Right cardiac atrium (tissue), 5 donors: ENCODE results near the gene PAK5. TPM values are rescaled to one million over a fixed set of nuclear protein-coding genes. Genes with fewer than 3 reads are reported as not detected.

Experiments
- ATAC-seq, 2 donors: fragments of 200-7000 bp; cut with Tn5 transposase; one replicate each; pipeline versions ENCODE4 v1.8.0 to v1.9.1; 2020; ENCODE audit warnings: moderate library complexity in 2 of 2, mild to moderate bottlenecking in 1 of 2
- DNase-seq, 3 donors: peaks; one replicate each; pipeline ENCODE4 v3.0.0-alpha.2; 2020
- H3K27ac ChIP-seq: one replicate; pipeline ENCODE4 v1.5.1; 2013; ENCODE audit warnings: mild to moderate bottlenecking, low read length, control low read depth, moderate library complexity
- H3K27me3 ChIP-seq: one replicate; pipeline ENCODE4 v1.6.1; 2013; ENCODE audit not compliant: control insufficient read depth, insufficient read depth
- H3K4me1 ChIP-seq: one replicate; pipeline ENCODE4 v1.6.1; 2013; ENCODE audit warnings: low read length; ENCODE audit not compliant: control insufficient read depth, insufficient read depth
- H3K4me3 ChIP-seq: one replicate; pipeline ENCODE4 v1.5.1; 2013; ENCODE audit warnings: low read length, control low read depth
- H3K9me3 ChIP-seq: one replicate; pipeline ENCODE4 v1.6.1; 2013; ENCODE audit warnings: low read length; ENCODE audit not compliant: control insufficient read depth
- WGBS: extraction: QIAGEN DNeasy Blood & Tissue Kit; methylation state at CpG from one replicate; pipeline ENCODE4 v1.1.7; 2013; 5-methylcytosine and 5-hydroxymethylcytosine counted together
- intact Hi-C, 4 donors: fragments of 100-400 bp; cut with DNase I; formaldehyde crosslinking; loops; one replicate each; pipeline versions ENCODE4 v1.11.0 to v1.14.0; 2022 to 2023
- polyA plus RNA-seq: library from polyadenylated mRNA; stranded (reverse); fragments of 200-250 nt; gene quantifications from one replicate; pipeline ENCODE4 v1.2.3, GENCODE V29; 2013
- total RNA-seq, 4 donors: library from RNA; stranded (reverse); fragmentation: NEBNext Ultra II Directional; extraction: Animal tissue kit (Norgen Biotek cat#: 25700); gene quantifications; one replicate each; pipeline ENCODE4 v1.2.1, GENCODE V29; 2021
- donor health status: healthy with polysubstance abuse.
- donor health status: DM: no; HTN: yes; CAD: no.
- donor health status: DM: no; HTN: no; CAD: no.
- donor health status: DM: no; HTN: yes; CAD: no; lungs with severe emphysema.
- donor health status: DM: yes; HTN: yes; CAD: no.

The PAK5 gene
- total and polyA plus RNA-seq, 5 donors, result 0.06 to 0.09 (median 0.07) TPM; not detected in 2

DNA sequence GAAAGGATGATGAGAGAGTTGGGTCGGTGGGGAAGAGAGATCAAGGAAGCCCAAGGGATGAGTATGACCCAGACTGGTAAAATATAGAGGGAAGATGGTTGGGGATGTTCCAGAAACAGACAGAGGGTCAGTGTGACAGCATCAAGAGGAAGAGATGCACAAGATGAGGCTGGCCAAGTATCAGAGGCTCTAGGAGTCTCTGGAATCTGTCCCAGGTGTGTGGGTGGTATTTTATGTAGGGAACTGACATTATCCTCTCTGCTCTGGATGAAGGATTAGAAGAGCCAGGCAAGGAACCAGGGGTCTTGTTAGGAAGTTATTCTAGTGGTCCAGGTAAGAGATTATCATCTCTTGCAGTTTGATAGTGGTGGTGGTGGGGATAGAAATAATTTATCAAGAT lies 3.6 kb downstream of the PAK5 start:
- WGBS, result 65% methylated on average over 1 of the region's 1 CpG
- Histone ChIP-seq H3K4me3 (no peak overlapping the region), H3K27me3 (no peaks in the 10 kb centered on the region), H3K9me3 (no peaks in the 10 kb centered on the region), H3K4me1 (no peaks in the 10 kb centered on the region), H3K27ac (no peak overlapping the region)
- ATAC-seq, result no peak
- no peak for DNase-seq
- intact Hi-C loops, result no loop called here

DNA sequence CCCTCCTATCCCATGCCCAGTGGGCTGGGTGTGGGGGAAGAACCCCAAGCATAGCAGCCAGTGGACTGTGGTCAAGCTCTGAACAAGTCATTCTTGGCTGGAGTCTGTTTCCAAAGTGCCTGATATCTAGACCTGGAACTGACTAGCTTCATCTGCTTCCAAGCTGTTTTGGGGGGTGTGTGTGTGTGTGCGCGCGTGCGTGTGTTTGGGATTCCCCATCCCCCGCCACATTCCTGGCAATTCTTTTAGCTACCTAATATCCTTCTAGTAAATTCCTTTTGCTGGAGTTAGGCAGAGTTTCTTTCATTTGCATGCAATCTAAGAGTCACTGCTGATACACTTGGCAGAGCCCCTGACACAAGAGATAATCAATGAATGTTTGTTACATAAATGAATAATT lies 7.8 kb downstream of the PAK5 start:
- ATAC-seq (no peak), DNase-seq (no peak)
- 74% methylated on average over 5 of the region's 5 CpGs for WGBS
- Histone ChIP-seq H3K4me1 (no peaks in the 10 kb centered on the region), H3K27me3 (no peaks in the 10 kb centered on the region), H3K9me3 (no peaks in the 10 kb centered on the region), H3K4me3 (no peak overlapping the region), H3K27ac (no peak overlapping the region)
- intact Hi-C loops, result no loop called here

DNA sequence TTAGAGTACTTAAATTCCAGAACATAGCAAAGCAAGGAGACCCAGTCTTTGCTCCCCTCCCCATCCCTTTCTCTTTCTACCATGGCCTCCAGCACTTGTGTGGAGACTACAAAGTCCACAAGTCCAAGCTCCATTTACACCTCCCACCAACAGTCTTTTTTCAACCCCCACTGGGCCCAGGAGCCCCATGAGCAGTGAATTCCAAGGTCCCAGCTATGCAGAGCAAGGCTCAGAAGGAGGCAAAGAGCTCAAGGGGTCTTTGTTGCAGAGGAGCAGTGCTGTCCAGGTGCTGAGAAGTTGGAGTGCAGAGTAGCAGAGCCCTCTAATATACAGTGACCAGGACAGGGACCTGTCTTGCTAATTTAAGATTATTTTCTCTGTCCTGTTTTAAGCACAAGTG lies 9.0 kb downstream of the PAK5 start:
- no peak for DNase-seq
- no peak for ATAC-seq
- no peaks in the 10 kb centered on the region for H3K27me3 ChIP-seq
- no peak overlapping the region for H3K27ac ChIP-seq
- intact Hi-C loops, result no loop called here
- H3K4me1 ChIP-seq, result no peaks in the 10 kb centered on the region
- H3K9me3 ChIP-seq, result no peaks in the 10 kb centered on the region
- no peak overlapping the region for H3K4me3 ChIP-seq

DNA sequence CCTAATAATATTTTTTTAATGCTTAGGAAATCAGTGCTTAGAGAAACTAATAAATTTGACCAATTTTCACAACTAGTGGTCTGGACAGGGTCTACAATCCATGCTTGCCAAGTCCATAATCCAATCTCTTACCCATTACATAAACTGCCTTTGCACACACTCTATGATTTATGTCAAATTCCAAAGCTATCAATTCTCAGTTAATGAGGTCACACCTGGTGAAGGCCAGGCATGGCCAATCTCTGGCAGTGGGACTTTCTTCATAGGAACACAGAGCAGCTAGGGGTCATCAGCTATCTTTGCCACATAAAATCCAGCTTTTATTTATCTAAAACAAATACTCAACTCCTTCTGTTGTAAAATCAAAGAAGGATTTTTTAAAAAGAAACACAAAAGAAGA lies 21.2 kb downstream of the PAK5 start:
- DNase-seq (no peak), ATAC-seq (no peak)
- Histone ChIP-seq H3K27ac (no peak overlapping the region), H3K4me1 (no peaks in the 10 kb centered on the region), H3K4me3 (no peak overlapping the region), H3K9me3 (no peaks in the 10 kb centered on the region), H3K27me3 (no peaks in the 10 kb centered on the region)
- intact Hi-C loops, result no loop called here

DNA sequence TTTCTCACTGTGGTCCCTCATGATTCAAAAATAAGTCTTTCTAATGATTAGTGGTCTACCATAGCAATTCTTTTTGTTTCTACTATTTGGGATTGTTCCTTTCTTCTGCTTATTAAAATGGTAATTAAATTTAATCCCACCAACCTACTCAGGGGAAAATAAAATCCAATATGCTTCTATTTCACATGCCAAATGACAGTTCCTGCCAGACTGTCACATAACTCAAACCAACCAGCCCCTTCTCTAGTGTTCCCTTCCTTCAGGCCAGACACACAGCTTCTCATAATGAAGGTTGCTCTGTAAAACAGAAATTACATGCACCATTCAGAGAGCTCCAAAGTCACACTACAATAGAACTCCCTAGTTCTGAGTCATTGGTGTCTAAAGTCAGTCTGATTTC lies 23.2 kb downstream of the PAK5 start:
- no peak overlapping the region for H3K27ac ChIP-seq
- no peaks in the 10 kb centered on the region for H3K9me3 ChIP-seq
- intact Hi-C loops, result no loop called here
- no peaks in the 10 kb centered on the region for H3K4me1 ChIP-seq
- no peak overlapping the region for H3K4me3 ChIP-seq
- H3K27me3 ChIP-seq, result no peaks in the 10 kb centered on the region
- no peak for DNase-seq
- ATAC-seq, result no peak

- Histone ChIP-seq H3K27me3 (no peaks in the 10 kb centered on the region), H3K4me1 (no peaks in the 10 kb centered on the region), H3K9me3 (peaks cover 2% of the 10 kb centered on the region), H3K27ac (no peak overlapping the region), H3K4me3 (no peak overlapping the region)
- DNase-seq (no peak), ATAC-seq (no peak)
- intact Hi-C loops, result no loop called here
- WGBS, result 57% methylated on average over 1 of the region's 1 CpG
Measured at GRCh38 chr20:9810738-9811137, 28.1 kb downstream of the PAK5 start.

GRCh38 chr20:9809271-9809670 lies 29.6 kb downstream of the PAK5 start:
- H3K4me1 ChIP-seq, result no peaks in the 10 kb centered on the region
- intact Hi-C loops, result no loop called here
- no peak for DNase-seq
- peaks cover 2% of the 10 kb centered on the region for H3K9me3 ChIP-seq
- 52% methylated on average over 1 of the region's 1 CpG for WGBS
- H3K4me3 ChIP-seq, result no peak overlapping the region
- no peak overlapping the region for H3K27ac ChIP-seq
- no peak for ATAC-seq
- no peaks in the 10 kb centered on the region for H3K27me3 ChIP-seq

- 66% methylated on average over 1 of the region's 1 CpG for WGBS
- intact Hi-C loops, result no loop called here
- no peaks in the 10 kb centered on the region for H3K4me1 ChIP-seq
- no peak for ATAC-seq
- no peak overlapping the region for H3K4me3 ChIP-seq
- peaks cover 2% of the 10 kb centered on the region for H3K9me3 ChIP-seq
- no peak for DNase-seq
- H3K27ac ChIP-seq, result no peak overlapping the region
- no peaks in the 10 kb centered on the region for H3K27me3 ChIP-seq
Measured at GRCh38 chr20:9808166-9808565, 30.7 kb downstream of the PAK5 start.

- DNase-seq, result no peak
- Histone ChIP-seq H3K9me3 (peaks cover 2% of the 10 kb centered on the region), H3K27me3 (no peaks in the 10 kb centered on the region), H3K27ac (no peak overlapping the region), H3K4me1 (no peaks in the 10 kb centered on the region), H3K4me3 (no peak overlapping the region)
- 90% methylated on average over 3 of the region's 3 CpGs for WGBS
- no peak for ATAC-seq
- intact Hi-C loops, result no loop called here
Measured at GRCh38 chr20:9807136-9807535, 31.7 kb downstream of the PAK5 start.

- no peak for ATAC-seq
- 68% methylated on average over 1 of the region's 1 CpG for WGBS
- intact Hi-C loops, result no loop called here
Measured at GRCh38 chr20:9800421-9800820, 38.5 kb downstream of the PAK5 start.

GRCh38 chr20:9794831-9795230 lies 44.0 kb downstream of the PAK5 start:
- Histone ChIP-seq H3K27me3 (no peaks in the 10 kb centered on the region), H3K4me1 (no peaks in the 10 kb centered on the region), H3K9me3 (no peaks in the 10 kb centered on the region), H3K4me3 (no peak overlapping the region), H3K27ac (no peak overlapping the region)
- no peak for ATAC-seq
- 89% methylated on average over 3 of the region's 3 CpGs for WGBS
- intact Hi-C loops, result no loop called here
- no peak for DNase-seq

More at GRCh38 chr20:9800421-9800820, 38.5 kb downstream of the PAK5 start:
- Histone ChIP-seq H3K27me3 (no peaks in the 10 kb centered on the region), H3K9me3 (no peaks in the 10 kb centered on the region), H3K4me1 (no peaks in the 10 kb centered on the region), H3K27ac (no peak overlapping the region), H3K4me3 (no peak overlapping the region)
- no peak for DNase-seq

DNA sequence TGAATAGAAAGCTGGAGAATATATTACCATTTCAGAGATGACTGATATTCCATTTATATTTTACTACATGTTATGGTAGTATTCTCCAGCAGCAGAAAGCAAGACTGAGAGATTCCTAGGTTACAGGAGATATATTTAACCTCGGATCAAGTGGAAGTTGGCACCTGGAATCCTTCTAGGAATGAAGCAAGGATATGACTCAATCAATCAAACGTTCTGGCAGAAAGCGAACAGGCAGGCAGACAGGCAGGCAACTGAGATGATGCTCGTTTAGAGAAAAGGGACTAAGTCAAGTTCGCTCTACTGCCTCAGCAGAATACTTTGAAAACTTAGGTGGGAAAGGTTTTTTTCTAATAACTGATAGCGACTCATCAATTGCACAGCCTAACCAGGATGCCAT lies 46.2 kb downstream of the PAK5 start:
- ATAC-seq (no peak), DNase-seq (no peak)
- no peak overlapping the region for H3K27ac ChIP-seq
- H3K9me3 ChIP-seq, result no peaks in the 10 kb centered on the region
- no peak overlapping the region for H3K4me3 ChIP-seq
- 62% methylated on average over 6 of the region's 6 CpGs for WGBS
- no peaks in the 10 kb centered on the region for H3K27me3 ChIP-seq
- intact Hi-C loops, result no loop called here
- H3K4me1 ChIP-seq, result no peaks in the 10 kb centered on the region
